Ovary (tissue), 3 donors: ENCODE data around the gene SIM1.

Source experiments
- EP300 ChIP-seq: sonication (generic); formaldehyde crosslinking; IDR thresholded peaks from one replicate; pipeline ENCODE4 v1.6.1; 2017; ENCODE audit warnings: antibody characterized with exemption
- POLR2A ChIP-seq: fragments of 450-650 bp; IDR thresholded peaks from one replicate; pipeline ENCODE4 v1.6.1; 2017; ENCODE audit warnings: antibody characterized with exemption, mild to moderate bottlenecking, moderate library complexity
- TF ChIP-seq, protein P1 (sequence below), 3 donors: fragments of 450-650 bp in 2 of 3; fragments of 200-600 bp in 1 of 3; IDR thresholded peaks; one replicate each; pipeline versions ENCODE4 v1.5.1 to v1.8.0; 2016 to 2022; ENCODE audit warnings: antibody characterized with exemption in 3 of 3, mild to moderate bottlenecking in 1 of 3
- donor health status: DM: no; HTN: no; CAD: no.

DNA sequence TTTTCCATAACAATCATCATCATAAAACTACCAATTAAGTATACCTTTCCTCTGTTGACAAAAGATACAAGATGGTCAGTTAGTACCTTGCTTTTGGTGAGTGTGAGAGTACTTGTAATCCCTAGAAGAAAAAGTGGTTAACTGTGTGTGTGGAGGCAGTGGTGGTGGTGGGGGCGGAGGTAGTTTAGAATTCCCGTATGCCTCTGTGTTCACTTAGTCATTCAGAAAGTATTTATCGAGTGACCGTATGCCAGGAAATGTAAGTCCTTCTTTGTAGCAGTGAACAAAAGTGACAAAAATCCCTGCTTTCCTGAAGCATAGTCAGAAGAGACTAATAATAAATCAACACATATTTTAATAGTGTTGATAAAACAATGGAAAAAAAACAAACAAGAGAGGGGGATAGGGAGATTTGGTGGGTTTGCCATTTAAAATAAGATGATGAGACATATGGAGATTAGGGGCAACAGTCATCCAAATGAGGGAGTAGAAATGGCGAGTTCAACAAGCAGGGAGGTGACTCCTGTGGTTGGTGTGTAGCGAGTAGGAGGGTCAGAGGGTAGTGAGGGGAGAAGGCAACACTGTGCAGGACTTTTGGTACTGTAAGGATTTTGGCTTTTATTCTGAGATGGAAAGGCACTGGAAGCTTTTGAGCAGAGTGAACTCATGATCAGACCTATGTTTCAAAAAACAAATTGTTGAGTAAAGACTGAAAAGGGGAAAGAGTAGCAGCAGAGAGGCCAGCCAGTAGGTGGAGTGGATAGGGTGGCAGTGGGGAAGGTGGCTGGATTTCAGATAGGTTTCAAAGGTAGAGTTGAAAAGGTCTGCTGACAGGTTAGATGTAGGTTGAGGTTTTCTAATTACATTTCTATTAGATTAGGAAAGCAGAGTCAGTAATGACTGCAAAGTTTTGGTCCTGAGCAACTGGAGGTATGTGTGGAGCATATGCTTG, 40.3 kb upstream of the SIM1 start:
- TF ChIP-seq, protein P1, sequence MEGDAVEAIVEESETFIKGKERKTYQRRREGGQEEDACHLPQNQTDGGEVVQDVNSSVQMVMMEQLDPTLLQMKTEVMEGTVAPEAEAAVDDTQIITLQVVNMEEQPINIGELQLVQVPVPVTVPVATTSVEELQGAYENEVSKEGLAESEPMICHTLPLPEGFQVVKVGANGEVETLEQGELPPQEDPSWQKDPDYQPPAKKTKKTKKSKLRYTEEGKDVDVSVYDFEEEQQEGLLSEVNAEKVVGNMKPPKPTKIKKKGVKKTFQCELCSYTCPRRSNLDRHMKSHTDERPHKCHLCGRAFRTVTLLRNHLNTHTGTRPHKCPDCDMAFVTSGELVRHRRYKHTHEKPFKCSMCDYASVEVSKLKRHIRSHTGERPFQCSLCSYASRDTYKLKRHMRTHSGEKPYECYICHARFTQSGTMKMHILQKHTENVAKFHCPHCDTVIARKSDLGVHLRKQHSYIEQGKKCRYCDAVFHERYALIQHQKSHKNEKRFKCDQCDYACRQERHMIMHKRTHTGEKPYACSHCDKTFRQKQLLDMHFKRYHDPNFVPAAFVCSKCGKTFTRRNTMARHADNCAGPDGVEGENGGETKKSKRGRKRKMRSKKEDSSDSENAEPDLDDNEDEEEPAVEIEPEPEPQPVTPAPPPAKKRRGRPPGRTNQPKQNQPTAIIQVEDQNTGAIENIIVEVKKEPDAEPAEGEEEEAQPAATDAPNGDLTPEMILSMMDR (IDR thresholded peaks at IDR 0.05), result no peak
- TF ChIP-seq EP300 (no peak), POLR2A (no peak)
